Liver (tissue), 9 donors: ENCODE measurements around the gene HBZ. TPM values are rescaled to one million over a fixed set of nuclear protein-coding genes. Genes with fewer than 3 reads are reported as not detected.
A peak's percentile ranks its signal among the peaks of the same experiment; 100 is the strongest.

Experiments used
- DNase-seq: peaks from one replicate; pipeline ENCODE4 v3.0.0-alpha.2; 2017; ENCODE audit warnings: low spot score
- H3K27ac ChIP-seq, 2 donors: one replicate each; pipeline ENCODE4 v1.7.0; 2013; ENCODE audit warnings: inconsistent platforms in 2 of 2, low read length in 2 of 2, control low read depth in 1 of 2, low read depth in 1 of 2, mild to moderate bottlenecking in 1 of 2
- H3K27me3 ChIP-seq, 4 donors: one replicate each; pipeline versions ENCODE4 v1.6.1 to v1.7.0; 2013; ENCODE audit warnings: low read length in 3 of 4, inconsistent platforms in 1 of 4, mild to moderate bottlenecking in 1 of 4, moderate library complexity in 1 of 4; ENCODE audit not compliant: control insufficient read depth in 4 of 4, insufficient read depth in 4 of 4
- H3K36me3 ChIP-seq, 4 donors: one replicate each; pipeline versions ENCODE4 v1.6.1 to v1.7.0; 2013; ENCODE audit warnings: low read length in 3 of 4, mild to moderate bottlenecking in 3 of 4, low read depth in 1 of 4, moderate library complexity in 1 of 4; ENCODE audit not compliant: control insufficient read depth in 4 of 4, insufficient read depth in 3 of 4
- H3K4me1 ChIP-seq, 4 donors: one replicate each; pipeline versions ENCODE4 v1.6.1 to v1.7.0; 2013; ENCODE audit warnings: low read length in 3 of 4, mild to moderate bottlenecking in 3 of 4, moderate library complexity in 1 of 4; ENCODE audit not compliant: control insufficient read depth in 4 of 4, insufficient read depth in 4 of 4
- H3K4me3 ChIP-seq, 3 donors: one replicate each; pipeline versions ENCODE4 v1.6.1 to v1.7.0; 2013; ENCODE audit warnings: low read length in 3 of 3, control low read depth in 1 of 3, low read depth in 1 of 3, mild to moderate bottlenecking in 1 of 3
- H3K9ac ChIP-seq, 2 donors: one replicate each; pipeline ENCODE4 v1.7.0; 2013; ENCODE audit warnings: low read length in 2 of 2, mild to moderate bottlenecking in 2 of 2, moderate library complexity in 2 of 2, control low read depth in 1 of 2, low read depth in 1 of 2
- H3K9me3 ChIP-seq, 4 donors: one replicate each; pipeline versions ENCODE4 v1.6.1 to v1.7.0; 2013; ENCODE audit warnings: low read length in 3 of 4; ENCODE audit not compliant: control insufficient read depth in 4 of 4
- ATF3 ChIP-seq: IDR thresholded peaks from 2 replicates; pipeline ENCODE4 v1.6.1; 2016; ENCODE audit warnings: antibody characterized with exemption
- GABPA ChIP-seq, 2 donors: IDR thresholded peaks in 1 of 2; conservative IDR thresholded peaks in 1 of 2; 2 replicates each; pipeline ENCODE4 v1.6.1; 2016; ENCODE audit warnings: antibody characterized with exemption in 2 of 2, mild to moderate bottlenecking in 1 of 2, moderate library complexity in 1 of 2
- HNF4A ChIP-seq, 2 donors: conservative IDR thresholded peaks; 2 replicates each; pipeline ENCODE4 v1.6.1; 2016; ENCODE audit warnings: antibody characterized with exemption in 2 of 2, mild to moderate bottlenecking in 2 of 2
- RAD21 ChIP-seq, 2 donors: IDR thresholded peaks; 2 replicates each; pipeline ENCODE4 v1.6.1; 2016; ENCODE audit warnings: antibody characterized with exemption in 2 of 2, mild to moderate bottlenecking in 2 of 2
- REST ChIP-seq: IDR thresholded peaks from 2 replicates; pipeline ENCODE4 v1.6.1; 2016; ENCODE audit warnings: antibody characterized with exemption, mild to moderate bottlenecking
- RXRA ChIP-seq, 2 donors: IDR thresholded peaks; 2 replicates each; pipeline ENCODE4 v1.6.1; 2017 to 2018; ENCODE audit warnings: antibody characterized with exemption in 2 of 2, mild to moderate bottlenecking in 1 of 2
- TAF1 ChIP-seq: conservative IDR thresholded peaks from 2 replicates; pipeline ENCODE4 v1.6.1; 2016; ENCODE audit warnings: antibody characterized with exemption, mild to moderate bottlenecking
- WGBS: extraction: QIAGEN DNeasy Blood & Tissue Kit; methylation state at CpG from one replicate; pipeline ENCODE4 v1.1.7; 2013; 5-methylcytosine and 5-hydroxymethylcytosine counted together
- polyA plus RNA-seq, 2 donors: library from polyadenylated mRNA; stranded (reverse) in 1 of 2; unstranded in 1 of 2; fragments of 200-250 nt in 1 of 2; fragments of >200 nt in 1 of 2; fragmentation: Nextera tagmentation in 1 of 2; extraction: Ambion mirVana in 1 of 2; gene quantifications; one replicate each; pipeline versions ENCODE4 v1.2.1 to v1.2.3, GENCODE V29; 2013 to 2015
- total RNA-seq, 2 donors: library from RNA; depleted of rRNA; stranded (reverse); fragments of >200 nt; gene quantifications; one replicate each; pipeline ENCODE4 v1.2.3, GENCODE V29; 2014
- TF ChIP-seq, protein P1 (sequence below): fragments of 150-350 bp; IDR thresholded peaks from 2 replicates; pipeline ENCODE4 v1.5.1; 2017; ENCODE audit warnings: improper control_type of control experiment, low read depth, low read length; ENCODE audit not compliant: missing input control
- donor health status: healthy.
- donor health status: healthy.
- donor health status: healthy.
- donor health status: healthy.
- donor health status: healthy.

Gene HBZ
- total and polyA plus RNA-seq, 4 donors: 55.8 TPM; not detected in 3

GRCh38 chr16:181565-182021 lies 29.1 kb downstream of the HBZ start:
- Histone ChIP-seq H3K27me3 (peaks cover 3 to 11% (median 7%) of the 10 kb centered on the region in 4 donors), H3K9ac (no peak overlapping the region), H3K4me3 (peak overlapping the region in 1 of 3 donors; percentile 33), H3K27ac (no peak overlapping the region), H3K4me1 (peaks cover 5 to 13% (median 11%) of the 10 kb centered on the region in 4 donors), H3K9me3 (no peaks in the 10 kb centered on the region), H3K36me3 (no peaks in the 10 kb centered on the region)
- WGBS: 7% methylated on average over 22 of the region's 22 CpGs
- TF ChIP-seq, protein P1, sequence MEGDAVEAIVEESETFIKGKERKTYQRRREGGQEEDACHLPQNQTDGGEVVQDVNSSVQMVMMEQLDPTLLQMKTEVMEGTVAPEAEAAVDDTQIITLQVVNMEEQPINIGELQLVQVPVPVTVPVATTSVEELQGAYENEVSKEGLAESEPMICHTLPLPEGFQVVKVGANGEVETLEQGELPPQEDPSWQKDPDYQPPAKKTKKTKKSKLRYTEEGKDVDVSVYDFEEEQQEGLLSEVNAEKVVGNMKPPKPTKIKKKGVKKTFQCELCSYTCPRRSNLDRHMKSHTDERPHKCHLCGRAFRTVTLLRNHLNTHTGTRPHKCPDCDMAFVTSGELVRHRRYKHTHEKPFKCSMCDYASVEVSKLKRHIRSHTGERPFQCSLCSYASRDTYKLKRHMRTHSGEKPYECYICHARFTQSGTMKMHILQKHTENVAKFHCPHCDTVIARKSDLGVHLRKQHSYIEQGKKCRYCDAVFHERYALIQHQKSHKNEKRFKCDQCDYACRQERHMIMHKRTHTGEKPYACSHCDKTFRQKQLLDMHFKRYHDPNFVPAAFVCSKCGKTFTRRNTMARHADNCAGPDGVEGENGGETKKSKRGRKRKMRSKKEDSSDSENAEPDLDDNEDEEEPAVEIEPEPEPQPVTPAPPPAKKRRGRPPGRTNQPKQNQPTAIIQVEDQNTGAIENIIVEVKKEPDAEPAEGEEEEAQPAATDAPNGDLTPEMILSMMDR: peak; percentile 87
- peak; percentile 70 to 85 for TF ChIP-seq RAD21 (IDR thresholded peaks at IDR 0.05)
- no peak for TF ChIP-seq GABPA (IDR thresholded peaks at IDR 0.05 in 1 of 2, conservative IDR thresholded peaks at IDR 0.05 in 1 of 2)
- peak; percentile 93 for DNase-seq

GRCh38 chr16:183005-183404 lies 30.6 kb downstream of the HBZ start:
- Histone ChIP-seq H3K27ac (no peak overlapping the region), H3K4me1 (peaks cover 5 to 13% (median 11%) of the 10 kb centered on the region in 4 donors), H3K27me3 (peaks cover 3 to 5% (median 4%) of the 10 kb centered on the region in 4 donors), H3K9me3 (no peaks in the 10 kb centered on the region), H3K36me3 (peaks cover 0 to 6% (median 4%) of the 10 kb centered on the region in 4 donors), H3K4me3 (no peak overlapping the region), H3K9ac (no peak overlapping the region)
- WGBS: 86% methylated on average over 7 of the region's 7 CpGs
- DNase-seq: no peak
- TF ChIP-seq RAD21 (IDR thresholded peaks at IDR 0.05): no peak
- TF ChIP-seq TAF1: no peak

GRCh38 chr16:185213-185612 lies 32.8 kb downstream of the HBZ start:
- whole genome bisulfite sequencing: 94% methylated on average over 13 of the region's 13 CpGs
- no peak overlapping the region for H3K27ac ChIP-seq
- H3K9me3 ChIP-seq: no peaks in the 10 kb centered on the region
- peaks cover 5 to 13% (median 9%) of the 10 kb centered on the region in 4 donors for H3K4me1 ChIP-seq
- no peak overlapping the region for H3K9ac ChIP-seq
- H3K27me3 ChIP-seq: no peaks in the 10 kb centered on the region
- H3K4me3 ChIP-seq: no peak overlapping the region
- peaks cover 8 to 25% (median 18%) of the 10 kb centered on the region in 4 donors for H3K36me3 ChIP-seq
- DNase-seq: no peak
- TF ChIP-seq RXRA (IDR thresholded peaks at IDR 0.05): no peak
- no peak for TF ChIP-seq HNF4A (conservative IDR thresholded peaks at IDR 0.05)
- TF ChIP-seq ATF3: no peak
- no peak for TF ChIP-seq REST
